NCI-H1092 treated with DMSO at 0.1 percent for 48 hours (cell line): ENCODE data around the gene FARP2.
"Not testable (repeated sequence)": the region's sequence is repeated elsewhere in the genome, so short reads cannot be mapped to it uniquely, and the experiment has no call there.

ENCODE experiments used
- DNase-seq: peaks from one replicate; lab custom pipeline; 2025; lab: John Stamatoyannopoulos, UW

FARP2 gene

GRCh38 chr2:241505781-241506201 is 149.7 kb downstream of the FARP2 start:
- no peak for DNase-seq

DNA sequence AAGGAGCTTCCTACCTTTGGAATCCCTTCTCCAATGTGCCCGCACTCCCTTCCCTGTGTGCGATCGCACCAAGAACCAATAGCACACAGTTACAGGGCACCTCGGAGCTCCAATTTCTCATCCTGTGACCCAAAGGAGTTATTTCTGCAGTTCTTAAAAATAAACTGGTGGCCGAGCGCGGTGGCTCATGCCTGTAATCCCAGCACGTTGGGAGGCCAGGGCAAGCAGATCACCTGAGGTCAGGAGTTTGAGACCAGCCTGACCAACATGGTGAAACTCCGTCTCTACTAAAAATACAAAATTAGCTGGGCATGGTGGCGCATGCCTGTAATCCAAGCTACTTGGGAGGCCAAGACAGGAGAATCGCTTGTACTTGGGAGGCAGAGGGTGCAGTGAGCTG is 150.2 kb downstream of the FARP2 start:
- not testable (repeated sequence) for DNase-seq

DNA sequence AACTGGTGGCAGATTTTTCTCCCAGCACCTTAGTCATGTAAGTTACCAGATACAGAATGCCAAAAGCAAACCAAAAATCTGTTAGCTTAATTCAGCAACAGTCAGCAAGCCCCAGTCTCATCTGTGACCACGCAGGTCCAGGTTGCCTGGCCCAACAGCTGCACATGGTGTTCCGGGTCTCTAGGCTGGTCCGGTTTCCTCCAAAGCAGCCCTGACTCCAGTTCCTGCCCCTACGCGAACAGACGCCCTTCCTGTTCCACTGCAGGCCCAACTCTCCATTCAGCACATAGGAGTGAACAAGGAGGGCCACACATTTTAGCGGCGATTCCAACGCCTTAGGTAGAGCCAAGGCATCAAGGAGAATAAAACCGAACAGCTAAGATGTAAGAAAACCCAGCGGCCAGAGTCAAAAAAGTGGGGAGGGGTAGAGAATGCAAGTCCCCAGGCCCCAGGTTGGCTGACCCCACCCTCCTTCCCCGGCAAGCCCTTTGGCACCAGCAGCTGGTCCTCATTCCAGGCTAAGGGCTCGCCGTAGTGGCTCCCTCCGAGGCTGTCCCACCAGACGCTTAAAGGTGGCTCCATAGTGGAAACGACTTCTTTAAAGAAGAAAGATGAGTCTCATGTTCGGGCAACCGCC is 150.8 kb downstream of the FARP2 start:
- no peak for DNase-seq

- peak; percentile 21 for DNase-seq
Observed at GRCh38 chr2:241507430-241508239, 151.6 kb downstream of the FARP2 start.

DNA sequence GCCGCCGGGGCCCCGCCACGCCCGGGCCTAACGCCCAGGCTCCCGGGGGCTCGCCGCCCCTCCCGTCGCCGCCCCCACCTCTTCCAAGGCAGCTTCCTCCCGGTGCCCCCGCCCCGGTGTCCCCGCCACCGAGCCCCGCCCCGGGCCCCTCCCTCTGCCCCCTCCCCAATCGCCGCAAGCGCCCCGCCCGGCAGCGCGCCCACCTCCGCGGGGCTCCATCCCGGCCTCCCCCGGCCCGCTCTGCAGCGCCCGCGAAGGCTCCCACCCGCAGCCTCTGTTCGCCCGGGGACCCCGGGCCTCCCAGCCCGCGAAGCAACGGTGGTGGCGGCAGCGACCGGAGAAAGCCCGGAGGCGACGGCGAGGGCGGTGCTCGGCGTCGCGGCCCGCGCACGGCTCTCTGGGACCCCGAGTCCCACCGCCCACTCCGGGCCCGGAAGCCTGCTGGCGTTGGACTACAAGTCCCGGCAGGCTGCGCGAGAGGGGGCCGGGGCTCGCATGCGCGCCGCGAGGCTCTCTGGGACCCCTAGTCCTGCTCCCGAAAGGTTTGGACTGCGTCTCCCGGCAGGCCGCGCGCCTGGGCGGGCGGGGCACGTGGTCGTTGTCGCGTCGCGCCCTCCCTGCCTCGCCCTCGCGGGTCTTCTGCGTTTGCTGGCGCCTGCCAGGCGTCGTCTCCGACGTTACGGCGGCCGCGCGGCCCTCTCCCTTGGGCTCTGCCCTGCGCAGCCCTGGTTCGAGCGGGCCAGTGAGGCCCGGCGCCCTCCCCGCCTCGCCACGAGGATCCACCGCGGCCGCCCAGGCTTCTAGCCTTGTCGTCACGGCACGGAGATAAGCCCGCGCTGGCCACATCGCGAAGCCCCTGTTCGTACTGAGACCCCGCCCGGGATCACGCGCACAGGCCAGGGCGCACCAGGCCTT is 152.4 kb downstream of the FARP2 start, which contains the start of gene STK25:
Gene STK25 (minus strand): TSS at position 345 of the 915 bp plus-strand sequence. CDS start 549 bp downstream, outside the sequence.
- DNase-seq = peak; percentile 89

DNA sequence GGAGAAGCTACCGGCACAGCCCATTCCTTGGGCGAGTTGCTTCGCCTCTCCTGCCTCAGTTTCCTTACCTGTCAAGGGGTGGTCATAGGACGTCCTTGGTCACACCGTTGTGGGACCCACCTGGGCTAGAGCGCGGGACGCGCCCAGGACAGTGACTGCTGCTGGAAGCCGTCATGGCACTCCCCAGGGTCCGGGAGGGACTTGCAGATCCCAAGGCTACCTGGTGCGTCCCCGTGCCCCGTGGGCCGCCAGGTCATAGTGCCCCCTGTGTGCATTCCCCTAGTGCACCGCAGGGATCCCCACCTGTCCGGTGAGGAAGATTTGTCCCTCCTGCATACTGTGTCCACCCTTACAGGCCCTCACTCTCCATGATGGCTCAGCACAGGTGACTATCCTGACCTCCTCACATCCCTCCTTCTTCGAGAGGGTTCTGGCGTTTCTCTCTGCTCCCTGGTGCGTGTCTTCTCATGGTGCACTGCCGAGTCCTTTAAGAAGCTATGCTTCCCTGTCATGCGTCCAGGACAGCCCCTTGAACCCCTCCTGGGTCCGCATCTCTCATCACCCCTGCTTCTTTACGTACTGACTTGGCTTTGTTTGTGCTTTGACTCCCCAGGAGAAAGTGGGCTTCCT is 153.2 kb downstream of the FARP2 start:
- no peak for DNase-seq

DNA sequence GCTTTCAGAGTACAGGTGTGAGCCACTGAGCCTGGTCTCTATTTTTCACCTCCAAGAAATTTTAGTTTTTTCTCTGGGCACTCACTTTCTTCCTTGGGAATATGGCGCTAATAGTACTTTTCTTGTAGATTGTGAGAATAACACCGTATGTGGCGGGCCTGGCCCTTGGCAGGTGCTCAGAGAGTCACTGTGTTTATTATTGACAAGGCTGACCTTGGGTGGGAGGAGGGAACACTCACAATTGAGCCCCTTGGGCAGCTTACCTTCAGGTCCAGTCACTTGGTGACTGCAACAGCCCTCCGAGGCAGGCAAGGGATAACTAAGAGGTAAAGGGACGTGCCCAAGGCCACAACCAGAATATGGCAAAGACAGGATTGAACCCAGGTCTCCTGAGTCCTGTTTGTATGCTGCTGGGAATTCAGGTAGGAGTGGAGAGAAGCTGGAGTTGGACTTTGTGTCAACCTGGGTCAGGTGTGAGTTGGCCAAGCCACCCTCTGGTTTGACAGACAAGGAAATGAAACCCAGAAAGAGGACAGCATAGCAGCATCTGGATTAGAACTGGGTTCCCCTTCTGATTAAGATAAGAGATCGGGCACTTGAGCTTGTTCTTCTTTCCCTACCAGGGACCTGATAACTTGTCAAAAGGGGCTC is 155.1 kb downstream of the FARP2 start:
- DNase-seq = no peak

GRCh38 chr2:241514553-241514952 is 158.5 kb downstream of the FARP2 start:
- DNase-seq = no peak

- no peak for DNase-seq
Observed at GRCh38 chr2:241514986-241515737, 159.1 kb downstream of the FARP2 start.

GRCh38 chr2:241516520-241516965 is 160.5 kb downstream of the FARP2 start:
- no peak for DNase-seq

DNA sequence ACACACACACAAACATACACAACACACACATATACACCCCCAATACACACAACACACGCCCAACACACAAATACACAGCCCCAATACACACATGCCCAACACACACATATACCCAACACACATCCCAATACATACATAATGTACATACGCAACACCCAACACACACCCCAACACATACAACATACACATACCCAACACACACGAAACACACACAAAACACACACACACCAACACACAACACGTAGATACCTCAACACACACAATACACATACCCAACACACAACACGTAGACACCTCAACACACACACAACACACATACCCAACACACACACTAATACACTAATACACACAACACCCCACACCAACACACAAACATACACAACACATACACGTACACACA is 161.2 kb downstream of the FARP2 start:
- DNase-seq = no peak

- peak; percentile 5 for DNase-seq
Observed at GRCh38 chr2:241519669-241520068, 163.6 kb downstream of the FARP2 start.

DNA sequence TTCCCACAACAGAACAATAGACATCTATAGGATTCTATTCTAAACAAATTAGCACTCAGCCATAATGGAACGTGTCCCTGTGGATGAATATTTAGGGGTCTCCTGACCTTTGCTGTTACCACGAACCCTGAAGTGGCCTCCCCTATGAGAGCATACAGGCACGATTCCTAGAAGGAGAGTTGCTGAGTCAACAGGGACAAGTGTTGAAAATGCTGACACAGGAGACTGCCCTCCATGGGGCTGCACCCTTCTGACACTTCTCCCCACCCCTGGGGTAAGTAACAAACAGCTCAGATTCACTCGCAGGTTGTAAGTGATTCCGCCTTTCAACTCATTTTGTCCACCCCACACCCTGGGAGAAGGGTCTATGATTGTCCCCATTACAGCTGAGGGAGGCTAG is 166.4 kb downstream of the FARP2 start:
- DNase-seq = no peak

DNA sequence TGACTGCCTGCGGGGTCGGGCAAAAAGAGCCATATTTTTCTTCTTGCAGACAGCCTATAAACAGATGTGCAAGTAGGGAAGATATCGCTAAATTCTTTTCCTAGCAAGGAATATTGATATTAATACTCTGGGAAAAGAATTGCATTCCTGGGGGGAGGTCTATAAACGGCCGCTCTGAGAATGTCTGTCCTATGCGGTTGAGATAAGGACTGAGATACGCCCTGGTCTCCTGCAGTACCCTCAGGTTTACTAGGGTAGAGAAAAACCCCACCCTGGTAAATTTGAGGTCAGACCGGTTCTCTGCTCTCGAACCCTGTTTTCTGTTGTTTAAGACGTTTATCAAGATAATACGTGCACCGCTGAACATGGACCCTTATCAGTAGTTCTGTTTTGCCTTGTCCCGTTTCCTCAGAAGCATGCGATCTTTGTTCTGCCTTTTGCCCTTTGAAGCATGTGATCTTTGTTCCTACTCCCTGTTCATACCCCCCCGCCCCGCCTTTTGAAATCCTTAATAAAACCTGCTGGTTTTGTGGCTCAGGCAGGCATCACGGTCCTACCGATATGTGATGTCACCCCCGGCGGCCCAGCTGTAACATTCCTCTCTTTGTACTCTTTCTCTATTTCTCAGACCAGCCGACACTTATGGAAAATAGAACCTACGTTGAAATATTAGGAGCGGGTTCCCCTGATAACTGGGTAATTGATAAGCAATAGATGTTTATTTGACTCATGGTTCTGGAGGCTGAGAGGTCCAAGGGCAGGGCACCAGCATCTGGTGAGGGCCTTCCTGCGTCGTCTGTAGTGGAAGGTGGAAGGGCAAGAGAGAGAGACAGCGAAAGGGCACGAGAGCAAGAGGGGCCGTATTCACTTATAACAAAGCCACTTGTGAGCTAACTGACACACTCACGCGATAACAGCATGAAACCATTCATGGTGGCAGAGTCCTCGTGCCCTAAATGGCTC is 170.0 kb downstream of the FARP2 start:
- DNase-seq = not testable (repeated sequence)

DNA sequence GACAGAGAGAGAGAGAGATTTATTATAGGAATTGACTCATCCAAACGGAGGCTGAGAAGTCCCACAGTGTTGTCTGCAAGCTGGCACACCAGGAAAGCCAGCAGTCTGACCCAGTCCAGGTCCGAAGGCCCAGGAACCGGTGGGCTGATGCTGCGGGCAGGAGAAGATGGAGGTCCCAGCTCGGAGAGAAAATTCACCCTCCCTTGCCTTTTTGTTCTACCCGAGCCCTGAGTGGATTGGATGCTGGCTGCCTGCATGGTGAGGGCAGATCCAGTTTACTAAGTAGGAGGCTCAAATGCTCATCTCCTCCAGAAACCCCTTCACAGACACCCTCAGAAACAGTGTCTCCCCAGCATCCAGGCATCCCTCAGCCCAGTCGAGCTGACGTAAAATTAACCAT is 174.5 kb downstream of the FARP2 start:
- DNase-seq = no peak

- DNase-seq = no peak
Observed at GRCh38 chr2:241531161-241531722, 175.2 kb downstream of the FARP2 start.

- no peak for DNase-seq
Observed at GRCh38 chr2:241532168-241532567, 176.1 kb downstream of the FARP2 start.

DNA sequence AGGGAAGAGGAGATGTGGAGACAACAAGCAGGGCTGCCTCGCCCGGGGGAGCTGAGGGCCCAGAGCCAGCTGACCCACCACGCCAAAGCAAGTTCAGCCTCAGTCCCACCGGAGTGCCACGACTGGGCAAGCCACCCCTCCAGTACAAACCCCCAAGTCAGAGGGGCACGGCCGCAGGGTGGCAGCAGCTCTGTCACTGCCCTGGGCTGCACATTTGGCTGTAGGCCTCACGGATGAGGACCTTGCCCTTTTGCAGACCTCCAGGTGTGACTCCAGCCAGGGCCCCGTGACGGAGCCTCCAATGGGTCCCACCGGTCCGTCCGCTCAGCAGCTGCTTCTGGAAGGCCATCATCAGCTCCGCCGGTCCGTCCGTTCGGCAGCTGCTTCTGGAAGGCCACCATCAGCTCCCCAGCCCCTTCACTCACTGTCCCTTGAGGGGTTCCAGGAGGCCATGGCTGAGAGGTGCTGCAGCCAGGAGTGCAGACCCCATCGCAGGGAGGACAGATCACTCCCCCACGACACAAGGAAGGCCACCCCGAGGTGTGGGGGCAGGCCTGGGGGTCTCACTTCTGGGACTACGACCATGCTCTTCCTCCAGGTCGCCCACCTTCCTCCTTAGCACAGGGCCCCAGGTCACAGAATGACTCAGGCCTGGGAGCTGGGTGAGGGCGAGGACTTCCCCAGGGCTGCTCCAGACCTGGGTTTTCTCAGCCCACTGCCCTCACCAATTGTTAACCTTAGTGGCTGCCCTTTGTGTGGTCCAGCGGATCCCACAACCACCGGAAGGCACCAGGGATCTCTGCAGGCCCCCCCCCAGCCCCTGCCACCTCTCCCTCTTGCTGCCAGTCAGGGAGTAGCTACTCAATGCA is 176.9 kb downstream of the FARP2 start:
- DNase-seq = no peak
